Activated T-helper 9 cell treated with anti-CD3 and anti-CD28 coated beads, Interleukin-2, amount 50 U/mL, for 16 hours (primary cell): ENCODE data around the gene COL5A1.
"Not testable (repeated sequence)": the region's sequence is repeated elsewhere in the genome, so short reads cannot be mapped to it uniquely, and the experiment has no call there.

Source experiments
- DNase-seq: peaks from one replicate; pipeline ENCODE4 v3.0.0-alpha.2; 2020; ENCODE audit warnings: low read depth

Gene COL5A1

GRCh38 chr9:134678666-134679443 is 37.3 kb downstream of the COL5A1 start:
- DNase-seq = no peak

GRCh38 chr9:134679616-134680392 is 38.2 kb downstream of the COL5A1 start:
- DNase-seq = no peak

- no peak for DNase-seq
Measured at GRCh38 chr9:134680393-134681060, 38.9 kb downstream of the COL5A1 start.

GRCh38 chr9:134681061-134681661 is 39.6 kb downstream of the COL5A1 start:
- no peak for DNase-seq

GRCh38 chr9:134682026-134682425 is 40.4 kb downstream of the COL5A1 start:
- no peak for DNase-seq

GRCh38 chr9:134682651-134683364 is 41.2 kb downstream of the COL5A1 start:
- no peak for DNase-seq

- no peak for DNase-seq
Measured at GRCh38 chr9:134683714-134684374, 42.2 kb downstream of the COL5A1 start.

GRCh38 chr9:134684375-134684723 is 42.7 kb downstream of the COL5A1 start:
- DNase-seq = no peak

- not testable (repeated sequence) for DNase-seq
Measured at GRCh38 chr9:134684941-134685340, 43.3 kb downstream of the COL5A1 start.

- no peak for DNase-seq
Measured at GRCh38 chr9:134685784-134686183, 44.2 kb downstream of the COL5A1 start.

GRCh38 chr9:134686896-134687295 is 45.3 kb downstream of the COL5A1 start:
- no peak for DNase-seq

GRCh38 chr9:134687556-134687955 is 46.0 kb downstream of the COL5A1 start:
- DNase-seq = no peak

GRCh38 chr9:134688231-134688630 is 46.6 kb downstream of the COL5A1 start:
- no peak for DNase-seq

- no peak for DNase-seq
Measured at GRCh38 chr9:134688661-134689320, 47.2 kb downstream of the COL5A1 start.

- no peak for DNase-seq
Measured at GRCh38 chr9:134689321-134690181, 47.9 kb downstream of the COL5A1 start.

- DNase-seq = no peak
Measured at GRCh38 chr9:134690301-134690751, 48.7 kb downstream of the COL5A1 start.

- DNase-seq = no peak
Measured at GRCh38 chr9:134690946-134691694, 49.5 kb downstream of the COL5A1 start.

GRCh38 chr9:134691695-134692572 is 50.3 kb downstream of the COL5A1 start:
- no peak for DNase-seq
